HCT116 (cell line): ENCODE data around the gene TNRC6A. TPM values are rescaled to one million over a fixed set of nuclear protein-coding genes. Genes with fewer than 3 reads are reported as not detected.

ENCODE experiments used
- ATAC-seq: fragments of 200-7000 bp; cut with Tn5 transposase; 2 replicates; pipeline ENCODE4 v1.9.1; 2020; ENCODE audit warnings: mild to moderate bottlenecking, moderate library complexity
- BruUV-seq: library from RNA; stranded (reverse); fragments of 400-500 nt; replicated peaks from 2 replicates; lab custom pipeline; 2021; lab: Mats Ljungman, UMichigan
- CTCF ChIA-PET: fragments of 300-600 bp; sonication (Branson Sonifier 250); formaldehyde crosslinking; loops from one replicate; lab custom pipeline; 2021; ENCODE audit warnings: antibody characterized with exemption; lab: Charles Lee
- POLR2A ChIA-PET: fragments of 300-600, 350-600 bp; sonication (Branson Sonifier 250); formaldehyde crosslinking; loops from one replicate; lab custom pipeline; 2021; ENCODE audit warnings: antibody characterized with exemption; lab: Charles Lee
- RAD21 ChIA-PET, 2 experiments: fragments of 300-600 bp; sonication (Branson Sonifier 250); formaldehyde crosslinking; loops; one replicate each; lab custom pipeline; 2023; ENCODE audit warnings: low total read pairs in 2 of 2; ENCODE audit not compliant: uncharacterized antibody in 2 of 2, unreplicated experiment in 2 of 2, low non-redundant PET in 1 of 2; lab: Charles Lee
- DNase-seq: peaks from one replicate; pipeline ENCODE4 v3.0.0-alpha.2; 2010; ENCODE audit warnings: low read depth, low spot score
- H2AFZ ChIP-seq: fragments of 200-600 bp; shearing (Covaris generic), sonication (generic); 2 replicates; pipeline ENCODE4 v1.6.1; 2017; ENCODE audit warnings: low read depth, mixed run types, mixed read lengths, antibody characterized with exemption, low read length; ENCODE audit not compliant: poor library complexity, severe bottlenecking
- H3K27ac ChIP-seq: 2 replicates; pipeline ENCODE4 v1.5.1; 2012; ENCODE audit warnings: low read depth, low read length
- H3K27me3 ChIP-seq: fragments of 200-600 bp; sonication (generic); 2 replicates; pipeline ENCODE4 v1.6.1; 2016; ENCODE audit warnings: mixed run types, low read length, mixed read lengths; ENCODE audit not compliant: insufficient read depth
- H3K36me3 ChIP-seq, 2 experiments: fragments of 200-500 bp in 1 of 2; fragments of 200-600 bp in 1 of 2; sonication (Bioruptor generic) in 1 of 2; sonication (generic) in 1 of 2; 2 replicates each; pipeline versions ENCODE4 v1.5.1 to v1.6.1; 2014 to 2016; ENCODE audit warnings: low read length in 2 of 2, inconsistent platforms in 1 of 2, mixed read lengths in 1 of 2, mixed run types in 1 of 2; ENCODE audit not compliant: insufficient read depth in 2 of 2, control insufficient read depth in 1 of 2
- H3K4me1 ChIP-seq, 2 experiments: fragments of 200-600 bp in 1 of 2; sonication (generic) in 1 of 2; 2 replicates each; pipeline versions ENCODE4 v1.5.1 to v1.6.1; 2012 to 2017; ENCODE audit warnings: low read length in 2 of 2, inconsistent platforms in 1 of 2, mild to moderate bottlenecking in 1 of 2, mixed read lengths in 1 of 2, mixed run types in 1 of 2, moderate library complexity in 1 of 2; ENCODE audit not compliant: insufficient read depth in 2 of 2, control insufficient read depth in 1 of 2
- H3K4me2 ChIP-seq: fragments of 200-600 bp; sonication (generic); 2 replicates; pipeline ENCODE4 v1.6.1; 2017; ENCODE audit warnings: mixed run types, low read length, mixed read lengths
- H3K4me3 ChIP-seq, 2 experiments: fragments of 200-600 bp in 1 of 2; sonication (generic) in 1 of 2; replicated peaks in 1 of 2; 2 replicates each; pipeline ENCODE4 v1.5.1; 2011 to 2016; ENCODE audit warnings: low read length in 2 of 2, control low read depth in 1 of 2, low read depth in 1 of 2, mild to moderate bottlenecking in 1 of 2, mixed read lengths in 1 of 2, mixed run types in 1 of 2
- H3K79me2 ChIP-seq: fragments of 200-600 bp; sonication (generic); 2 replicates; pipeline ENCODE4 v1.6.1; 2017; ENCODE audit warnings: mild to moderate bottlenecking, mixed run types, low read length, moderate library complexity, mixed read lengths; ENCODE audit not compliant: insufficient read depth
- H3K9ac ChIP-seq: fragments of 200-600 bp; sonication (generic); 2 replicates; pipeline ENCODE4 v1.6.1; 2016; ENCODE audit warnings: low read length, mixed read lengths
- H3K9me2 ChIP-seq: fragments of 200-600 bp; sonication (generic), shearing (Covaris generic); 2 replicates; pipeline ENCODE4 v1.6.1; 2017; ENCODE audit warnings: mixed run types, mild to moderate bottlenecking, moderate library complexity; ENCODE audit not compliant: insufficient read depth
- H3K9me3 ChIP-seq, 2 experiments: fragments of 200-500 bp in 1 of 2; fragments of 200-600 bp in 1 of 2; sonication (Bioruptor generic) in 1 of 2; sonication (generic) in 1 of 2; 2 replicates each; pipeline ENCODE4 v1.6.1; 2014 to 2017; ENCODE audit warnings: low read length in 2 of 2, mixed read lengths in 2 of 2, inconsistent platforms in 1 of 2, low read depth in 1 of 2, mild to moderate bottlenecking in 1 of 2, mixed run types in 1 of 2, moderate library complexity in 1 of 2; ENCODE audit not compliant: control insufficient read depth in 1 of 2, insufficient read depth in 1 of 2
- H4K20me1 ChIP-seq: fragments of 200-600 bp; sonication (generic), shearing (Covaris generic); 2 replicates; pipeline ENCODE4 v1.6.1; 2017; ENCODE audit warnings: mixed run types, mild to moderate bottlenecking, moderate library complexity; ENCODE audit not compliant: insufficient read depth
- CBX3 ChIP-seq: IDR thresholded peaks from 2 replicates; pipeline ENCODE4 v1.6.1; 2012; ENCODE audit warnings: low read depth
- CEBPB ChIP-seq: IDR thresholded peaks from 2 replicates; pipeline ENCODE4 v1.6.1; 2012; ENCODE audit warnings: low read depth
- EGR1 ChIP-seq: IDR thresholded peaks from 2 replicates; pipeline ENCODE4 v1.6.1; 2012; ENCODE audit warnings: low read depth
- SP1 ChIP-seq: IDR thresholded peaks from 2 replicates; pipeline ENCODE4 v1.6.1; 2012; ENCODE audit warnings: low read depth
- TCF7L2 ChIP-seq: IDR thresholded peaks from 2 replicates; pipeline ENCODE4 v1.7.0; 2011; ENCODE audit warnings: borderline replicate concordance, inconsistent platforms; ENCODE audit not compliant: insufficient read depth, insufficient read length; ENCODE audit errors: extremely low read depth
- YY1 ChIP-seq: IDR thresholded peaks from 2 replicates; pipeline ENCODE4 v1.6.1; 2011; ENCODE audit warnings: low read length, low read depth, moderate library complexity, mild to moderate bottlenecking; ENCODE audit not compliant: insufficient replicate concordance; ENCODE audit errors: extremely low read depth
- ZBTB33 ChIP-seq: IDR thresholded peaks from 2 replicates; pipeline ENCODE4 v1.6.1; 2011; ENCODE audit warnings: mild to moderate bottlenecking, low read length, moderate library complexity; ENCODE audit not compliant: insufficient replicate concordance; ENCODE audit errors: extremely low read depth
- ZFX ChIP-seq: fragments of 450-650 bp; IDR thresholded peaks from 2 replicates; pipeline ENCODE4 v1.6.1; 2017
- ZNF274 ChIP-seq: fragments of 200-500 bp; sonication (Bioruptor generic); IDR thresholded peaks from 2 replicates; pipeline ENCODE4 v1.6.1; 2014; ENCODE audit warnings: mild to moderate bottlenecking, low read depth, low read length, inconsistent platforms
- intact Hi-C: fragments of 100-400 bp; cut with micrococcal nuclease; formaldehyde crosslinking; loops from 2 replicates; pipeline ENCODE4 v1.10.0; 2022
- total RNA-seq: library from RNA; stranded (reverse); gene quantifications from one replicate; pipeline ENCODE4 v1.2.1, GENCODE V29; 2021; ENCODE audit not compliant: unreplicated experiment

Gene TNRC6A
- total RNA-seq, 1 experiment from 2014 or later = 37.0 TPM

- RAD21 ChIA-PET = interaction anchor here in 1 of 2 experiments (0.6 kb wide), 1 partner anchor 36 kb away, joined by 3 read pairs; no protein-coding TSS in a partner anchor
- no peak overlapping the region for H3K4me3 ChIP-seq
Observed at GRCh38 chr16:24737391-24737871, 8.0 kb downstream of the TNRC6A start.

GRCh38 chr16:24737916-24738594, 8.6 kb downstream of the TNRC6A start:
- no peaks in the 10 kb centered on the region for H3K27me3 ChIP-seq
- ChIA-PET CTCF (no interaction called here), RAD21 (no interaction called here), POLR2A (no interaction called here)
- BruUV-seq = no TSS peak
- H3K4me2 ChIP-seq = no peak overlapping the region
- H3K4me3 ChIP-seq = no peak overlapping the region
- no peaks in the 10 kb centered on the region for H3K9me2 ChIP-seq
- TF ChIP-seq YY1 (no peak), ZNF274 (no peak), CEBPB (no peak), SP1 (no peak), CBX3 (no peak), EGR1 (no peak), ZBTB33 (no peak), ZFX (no peak)
- peaks cover 46% of the 10 kb centered on the region for H4K20me1 ChIP-seq
- peaks cover 2 to 7% of the 10 kb centered on the region in 2 experiments; a peak in 1 of 4 replicates for H3K36me3 ChIP-seq
- H3K9me3 ChIP-seq = no peaks in the 10 kb centered on the region
- peaks cover 19 to 24% of the 10 kb centered on the region in 2 experiments for H3K4me1 ChIP-seq
- DNase-seq = no peak
- H3K9ac ChIP-seq = no peak overlapping the region
- H3K79me2 ChIP-seq = peaks cover 100% of the 10 kb centered on the region
- intact Hi-C loops = loop anchor here (10.0 kb wide), 1 partner anchor 63 kb away; no protein-coding TSS in a partner anchor
- H2AFZ ChIP-seq = no peak overlapping the region
- no peak for ATAC-seq
- no peak overlapping the region for H3K27ac ChIP-seq

More at GRCh38 chr16:24737391-24737871, 8.0 kb downstream of the TNRC6A start:
- Histone ChIP-seq H3K27me3 (no peaks in the 10 kb centered on the region), H2AFZ (no peak overlapping the region), H3K27ac (peak overlapping the region; percentile 3; the same call in 1 of the 2 replicates), H3K4me1 (peaks cover 19 to 24% of the 10 kb centered on the region in 2 experiments), H3K79me2 (peaks cover 100% of the 10 kb centered on the region), H3K9me2 (no peaks in the 10 kb centered on the region), H3K9me3 (no peaks in the 10 kb centered on the region), H4K20me1 (peaks cover 42% of the 10 kb centered on the region), H3K36me3 (peaks cover 2 to 8% of the 10 kb centered on the region in 2 experiments; a peak in 1 of 4 replicates)
- no peak for ATAC-seq
- ChIA-PET CTCF (no interaction called here), POLR2A (no interaction called here)
- intact Hi-C loops = loop anchor here (10.0 kb wide), 1 partner anchor 63 kb away; no protein-coding TSS in a partner anchor
- TF ChIP-seq TCF7L2 = no peak
- TF ChIP-seq, all 23 proteins: peak for 0
- Histone ChIP-seq H3K9ac (no peak overlapping the region), H3K4me2 (peak overlapping the region; percentile 33)
- no TSS peak for BruUV-seq
- DNase-seq = no peak
